HT1080 (cell line): ENCODE data around the gene SLAMF1. TPM values are rescaled to one million over a fixed set of nuclear protein-coding genes. Genes with fewer than 3 reads are reported as not detected.
"Not testable (repeated sequence)": the region's sequence is repeated elsewhere in the genome, so short reads cannot be mapped to it uniquely, and the experiment has no call there.

Experiments
- DNase-seq: peaks from one replicate; pipeline ENCODE4 v3.0.0-alpha.2; 2015; ENCODE audit warnings: low read depth
- total RNA-seq: library from RNA; depleted of rRNA; stranded (reverse); fragments of >200 nt; shearing (Covaris generic); gene quantifications from 2 replicates; pipeline ENCODE4 v1.2.3, GENCODE V29; 2014

SLAMF1 gene
- total RNA-seq, 1 experiment from 2014 or later, result 0.03 TPM

DNA sequence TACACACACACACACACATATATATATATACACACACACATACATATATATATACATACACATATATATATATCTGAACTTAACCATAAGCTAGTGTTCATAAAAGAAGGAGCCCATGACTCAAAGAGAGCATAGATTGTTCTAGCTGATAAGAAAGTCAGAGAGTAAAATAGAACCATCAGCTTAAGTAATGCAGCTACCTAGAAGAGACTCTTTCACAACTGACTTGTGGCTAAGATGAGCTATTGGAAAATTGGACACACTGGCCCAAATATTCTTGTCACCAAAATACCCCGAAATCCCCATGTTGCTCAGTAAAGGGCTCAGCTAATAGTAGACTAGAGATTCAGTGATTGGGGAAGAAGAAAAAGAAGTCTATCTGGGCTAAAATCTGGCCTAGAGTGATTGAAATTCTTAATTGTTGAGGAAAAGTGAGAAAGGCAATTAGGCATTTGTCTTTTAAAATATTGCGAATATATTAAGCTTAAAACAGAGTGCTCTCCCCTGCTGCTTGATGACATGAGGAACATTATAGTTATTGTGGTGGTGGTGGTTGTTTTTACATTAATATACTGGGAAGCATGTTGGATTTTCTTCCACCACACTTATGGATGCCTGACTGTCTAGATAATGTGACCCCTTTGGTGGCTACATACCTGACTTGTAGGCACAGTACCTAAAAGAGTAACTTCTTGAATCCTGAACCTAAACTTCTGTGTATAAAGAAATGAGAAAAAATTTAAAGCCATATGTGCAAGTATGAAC lies 6.3 kb downstream of the SLAMF1 start:
- no peak for DNase-seq

- peak; percentile 20 for DNase-seq
These were observed 7.2 kb downstream of the SLAMF1 start for GRCh38 chr1:160639652-160640051.

DNA sequence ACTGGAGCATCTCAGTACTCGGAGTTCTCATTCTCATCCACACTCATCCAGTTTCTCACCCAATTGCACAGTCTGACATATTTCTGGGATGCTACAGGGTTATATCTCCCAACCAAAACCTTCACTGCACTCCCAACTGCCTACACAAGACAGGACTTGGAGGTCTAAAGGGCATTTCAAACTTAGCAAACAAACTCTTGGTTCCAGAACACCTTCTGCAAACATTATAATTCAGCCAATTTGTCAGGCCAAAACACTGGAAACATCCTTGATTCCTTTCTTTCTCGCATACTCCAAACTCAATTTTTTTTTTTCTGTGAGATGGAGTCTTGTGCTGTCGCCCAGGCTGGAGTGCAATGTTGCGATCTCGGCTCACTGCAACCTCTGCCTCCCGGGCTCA lies 7.9 kb downstream of the SLAMF1 start:
- DNase-seq, result no peak

GRCh38 chr1:160638540-160638857 lies 8.3 kb downstream of the SLAMF1 start:
- DNase-seq, result no peak

DNA sequence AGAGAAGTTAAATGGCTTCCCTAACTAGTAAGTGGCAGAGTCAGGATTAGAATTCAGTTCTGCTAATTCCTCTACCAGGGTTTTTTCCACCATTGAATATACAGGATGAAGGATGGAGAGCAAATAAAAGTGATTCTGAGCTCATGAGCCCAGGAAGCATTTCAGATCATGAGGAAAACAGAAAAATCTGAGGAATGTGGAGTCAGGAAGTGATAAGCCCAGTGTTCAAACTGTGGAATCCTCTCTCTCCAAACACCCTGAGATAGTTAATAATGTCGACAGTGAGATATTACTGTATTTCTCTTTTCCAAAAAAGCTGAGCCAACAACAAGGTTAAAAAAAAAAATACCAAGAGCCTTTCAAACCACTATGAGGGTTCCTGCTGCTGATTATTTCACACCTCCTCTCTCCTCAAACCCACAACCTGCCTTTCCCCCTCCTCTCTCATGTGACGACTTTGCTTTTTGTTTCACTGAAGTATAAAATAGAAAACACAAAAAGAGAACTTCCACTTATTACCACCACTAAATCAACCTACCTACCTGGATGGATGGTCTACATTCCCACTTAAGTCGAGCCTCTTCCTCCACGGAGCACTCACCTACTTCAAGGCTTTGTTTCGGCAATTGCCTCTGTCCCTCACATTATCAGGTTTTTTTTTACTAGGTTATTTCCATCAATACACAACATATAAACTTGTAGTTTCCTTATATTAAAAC lies 8.9 kb downstream of the SLAMF1 start:
- peak; percentile 46 for DNase-seq

DNA sequence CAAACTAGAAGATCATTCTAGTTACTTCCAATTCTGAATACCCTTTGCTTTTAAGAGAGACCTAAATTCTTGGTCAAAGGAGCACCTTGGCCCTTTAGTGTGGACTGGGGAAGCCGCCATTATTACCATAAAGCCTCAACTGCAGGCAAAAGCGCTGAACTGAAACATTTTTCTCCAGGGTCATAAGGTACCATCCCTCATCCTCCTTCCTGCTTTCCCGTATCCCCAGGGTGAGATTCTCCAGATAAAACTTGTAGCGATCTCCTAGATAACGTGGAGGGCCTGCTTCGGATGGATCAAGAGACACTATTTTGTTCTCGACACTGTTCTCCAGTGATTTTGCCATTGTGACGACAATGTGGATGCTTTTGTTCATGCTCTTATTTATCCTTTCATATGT lies 9.8 kb downstream of the SLAMF1 start:
- no peak for DNase-seq

- DNase-seq, result no peak
These were observed 10.3 kb downstream of the SLAMF1 start for GRCh38 chr1:160636547-160636946.

- DNase-seq, result no peak
These were observed 10.8 kb downstream of the SLAMF1 start for GRCh38 chr1:160636076-160636475.

GRCh38 chr1:160634543-160635491 lies 12.0 kb downstream of the SLAMF1 start:
- DNase-seq, result no peak

DNA sequence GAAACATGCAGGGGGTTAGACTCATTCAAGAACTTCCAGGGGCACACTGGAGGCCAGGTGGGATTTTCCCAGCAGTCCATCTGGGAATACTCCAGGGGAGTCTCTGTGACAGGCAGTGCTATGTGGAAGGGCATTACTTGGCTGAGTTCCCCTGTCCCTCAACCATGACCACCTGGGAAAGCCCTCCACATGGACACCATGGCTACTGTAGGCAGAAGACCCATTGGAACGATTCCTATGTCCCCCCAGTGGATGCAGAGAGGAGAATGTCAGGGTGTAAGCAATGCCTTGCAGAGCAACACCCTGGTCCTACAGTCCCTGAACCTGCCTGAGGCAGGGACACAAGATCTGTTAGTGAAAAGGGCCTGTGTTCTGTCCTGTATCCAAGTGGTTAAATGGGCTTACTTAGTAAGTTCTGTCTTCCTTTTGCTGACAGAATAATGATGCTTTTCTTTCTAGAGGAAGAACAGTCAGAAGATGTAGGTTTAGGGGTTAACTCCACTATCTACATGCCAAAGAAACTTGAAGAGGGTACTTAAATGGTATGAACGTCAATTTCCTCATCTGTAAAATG lies 13.4 kb downstream of the SLAMF1 start:
- no peak for DNase-seq

DNA sequence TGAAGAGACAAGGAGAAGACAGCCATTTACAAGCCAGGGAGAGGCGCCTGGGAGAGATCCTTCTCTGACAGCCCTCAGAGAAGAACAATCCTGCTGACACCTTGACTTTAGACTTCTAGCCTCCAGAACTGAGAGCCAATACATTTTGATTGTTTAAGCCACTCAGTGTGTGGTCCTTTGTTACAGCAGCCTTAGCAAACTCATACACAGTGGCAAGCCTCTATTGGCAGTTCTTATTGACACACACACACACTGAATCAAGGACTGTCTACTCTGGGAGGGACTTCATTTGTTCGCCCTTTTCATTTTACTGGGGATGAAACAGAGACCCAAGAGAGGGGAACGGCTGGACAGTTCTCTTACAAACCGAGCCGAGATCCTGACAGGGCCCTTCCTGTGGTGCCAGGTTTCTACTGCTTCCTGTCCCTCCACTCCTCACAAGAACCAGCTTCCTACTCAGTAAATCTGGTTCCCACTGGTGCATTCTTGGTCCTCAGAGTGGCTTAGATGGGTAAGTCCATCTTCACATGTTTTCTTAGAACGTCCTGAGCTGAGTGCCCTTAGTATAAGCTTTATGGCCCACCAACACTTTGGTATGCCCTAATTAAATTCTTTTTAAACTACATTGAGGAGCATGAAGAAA lies 14.7 kb downstream of the SLAMF1 start:
- no peak for DNase-seq

GRCh38 chr1:160630523-160631451 lies 16.1 kb downstream of the SLAMF1 start:
- no peak for DNase-seq

DNA sequence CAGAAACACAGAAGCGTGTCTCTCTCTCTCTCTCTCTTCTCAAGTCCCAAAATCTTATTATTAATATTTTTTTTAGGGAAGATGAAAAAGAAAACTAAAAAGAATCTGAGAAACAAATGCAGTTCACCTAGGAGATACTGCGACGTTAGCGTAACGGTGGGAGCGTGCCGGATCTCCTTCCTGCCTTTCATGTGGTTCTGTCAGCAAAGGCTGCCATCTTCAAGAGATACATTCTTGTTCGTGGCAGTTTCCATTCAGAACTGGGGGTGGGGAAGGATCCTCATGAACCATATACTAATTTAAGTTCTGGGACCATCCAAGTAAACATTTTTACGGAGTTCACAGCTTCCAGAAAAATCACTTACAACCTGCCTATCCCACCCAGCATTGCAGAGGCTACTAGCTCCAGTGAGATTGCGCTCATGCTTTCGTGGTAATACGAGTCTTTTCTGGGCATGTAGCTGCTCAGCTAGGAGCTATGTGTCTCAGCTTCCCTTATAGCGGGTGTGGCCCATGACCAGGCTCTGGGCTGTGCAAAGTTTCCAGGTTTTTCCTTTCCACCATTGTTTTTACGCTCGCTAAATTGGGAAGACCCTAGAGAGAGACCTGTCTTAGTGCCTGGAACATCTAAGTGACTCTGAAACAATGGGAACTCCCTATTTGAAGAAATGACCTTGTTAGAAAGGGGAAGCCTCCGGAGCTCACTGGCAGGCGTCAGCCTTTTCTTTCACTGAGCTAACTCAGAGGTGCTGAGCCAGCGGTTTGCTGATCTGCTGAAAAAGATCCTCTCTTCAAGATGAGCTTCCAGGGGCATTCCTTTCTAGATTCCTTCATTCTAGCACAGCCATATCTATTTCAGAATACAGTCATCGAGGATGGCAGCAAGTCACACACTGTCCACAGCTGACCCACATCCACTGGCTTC lies 17.3 kb downstream of the SLAMF1 start:
- no peak for DNase-seq

- no peak for DNase-seq
These were observed 18.0 kb downstream of the SLAMF1 start for GRCh38 chr1:160628799-160629263.

- DNase-seq, result not testable (repeated sequence)
These were observed 19.1 kb downstream of the SLAMF1 start for GRCh38 chr1:160627677-160628289.

DNA sequence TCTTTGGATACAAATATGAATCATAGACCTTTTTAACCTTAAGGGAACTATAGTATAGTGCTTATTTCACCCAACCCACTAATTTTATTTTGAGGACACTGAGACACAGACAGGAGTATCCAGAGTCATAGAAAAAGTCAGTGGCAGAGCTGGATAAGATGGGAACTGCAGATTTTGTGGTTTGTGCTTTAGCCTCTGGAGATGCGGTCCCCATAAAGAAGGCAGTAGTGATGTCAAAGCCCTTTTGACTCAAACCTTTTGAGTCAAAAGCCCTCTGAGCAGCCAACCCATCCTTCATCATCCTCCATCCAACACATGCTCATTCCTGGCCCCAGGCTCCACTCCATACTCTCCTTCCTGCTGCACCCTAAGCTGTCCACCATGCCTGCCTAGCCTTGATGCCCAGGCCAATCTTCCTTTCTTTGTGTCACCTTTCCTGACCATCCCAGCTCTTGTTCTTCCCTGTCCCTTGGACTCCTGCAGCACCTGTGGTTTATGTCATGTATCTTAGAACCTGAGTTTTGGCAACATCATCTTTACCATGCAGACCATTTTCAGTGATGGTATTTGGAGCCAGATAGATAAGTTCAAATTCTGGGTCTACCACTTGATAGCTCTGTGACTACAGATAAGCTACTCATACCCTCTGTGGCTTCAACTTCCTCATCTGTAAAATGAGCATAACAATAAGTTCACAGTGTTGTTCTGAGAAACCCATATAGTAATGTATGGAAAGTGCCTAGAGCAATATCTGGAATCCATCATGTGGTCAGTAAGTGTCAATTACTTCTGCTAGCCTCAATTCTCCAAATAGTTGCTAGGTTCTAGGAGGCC lies 20.1 kb downstream of the SLAMF1 start:
- no peak for DNase-seq
